Suprapubic skin (tissue), 4 donors: ENCODE data around the gene MPV17L. TPM values are rescaled to one million over a fixed set of nuclear protein-coding genes. Genes with fewer than 3 reads are reported as not detected.
"Not testable (repeated sequence)": the region's sequence is repeated elsewhere in the genome, so short reads cannot be mapped to it uniquely, and the experiment has no call there.

Experiments used
- DNase-seq, 2 donors: peaks; one replicate each; pipeline ENCODE4 v3.0.0-alpha.2; 2019; ENCODE audit warnings: low spot score in 2 of 2
- H3K27ac ChIP-seq: fragments of 200-600 bp; sonication (generic); one replicate; pipeline ENCODE4 v1.5.1; 2019
- H3K27me3 ChIP-seq: fragments of 200-600 bp; sonication (generic); one replicate; pipeline ENCODE4 v1.5.1; 2019
- H3K36me3 ChIP-seq: fragments of 200-600 bp; sonication (generic); one replicate; pipeline ENCODE4 v1.5.1; 2019
- H3K4me1 ChIP-seq: fragments of 200-600 bp; sonication (generic); one replicate; pipeline ENCODE4 v1.5.1; 2019
- H3K4me3 ChIP-seq: fragments of 200-600 bp; sonication (generic); one replicate; pipeline ENCODE4 v1.5.1; 2019; ENCODE audit warnings: mild to moderate bottlenecking
- H3K9me3 ChIP-seq: fragments of 200-600 bp; sonication (generic); one replicate; pipeline ENCODE4 v1.5.1; 2019
- EP300 ChIP-seq: sonication (generic); formaldehyde crosslinking; IDR thresholded peaks from one replicate; pipeline ENCODE4 v1.6.1; 2017; ENCODE audit warnings: antibody characterized with exemption
- POLR2A ChIP-seq, 2 donors: fragments of 450-650 bp; IDR thresholded peaks; one replicate each; pipeline ENCODE4 v1.6.1; 2017; ENCODE audit warnings: antibody characterized with exemption in 2 of 2, mild to moderate bottlenecking in 2 of 2, moderate library complexity in 2 of 2
- POLR2AphosphoS5 ChIP-seq, 3 donors: sonication (generic); formaldehyde crosslinking; IDR thresholded peaks; one replicate each; pipeline ENCODE4 v1.6.1; 2017; ENCODE audit warnings: antibody characterized with exemption in 3 of 3
- WGBS: methylation state at CpG from one replicate; pipeline ENCODE4 v1.1.5; 2018; 5-methylcytosine and 5-hydroxymethylcytosine counted together
- total RNA-seq, 4 donors: library from RNA; depleted of rRNA; stranded (reverse); fragments of >200 nt; gene quantifications; one replicate each; pipeline ENCODE4 v1.1.0, GENCODE V29; 2016
- TF ChIP-seq, protein P1 (sequence below), 2 donors: fragments of 200-600 bp in 1 of 2; fragments of 450-650 bp in 1 of 2; sonication (generic) in 1 of 2; IDR thresholded peaks; one replicate each; pipeline ENCODE4 v1.5.1; 2016 to 2019; ENCODE audit warnings: antibody characterized with exemption in 2 of 2, mild to moderate bottlenecking in 1 of 2, moderate library complexity in 1 of 2

The MPV17L gene
- total RNA-seq, 4 donors from 2014 or later = 3.9 to 15.8 (median 11.0) TPM

DNA sequence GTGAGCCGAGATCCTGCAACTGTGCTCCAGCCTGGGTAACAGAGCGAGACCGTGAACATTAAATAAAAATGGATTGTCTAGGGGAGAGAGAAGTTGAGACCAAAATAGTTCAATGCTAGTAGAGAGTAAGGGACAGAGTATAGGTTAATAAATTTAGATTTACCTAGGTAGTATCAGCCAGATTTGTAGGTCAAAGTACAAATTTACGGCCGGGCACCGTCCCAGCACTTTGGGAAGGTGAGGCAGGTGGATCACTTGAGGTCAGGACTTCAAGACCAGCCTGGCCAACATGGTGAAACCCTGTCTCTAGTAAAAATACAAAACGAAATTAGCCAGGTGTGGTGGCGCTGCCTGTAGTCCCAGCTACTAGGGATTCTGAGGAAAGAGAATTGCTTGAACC lies 26.7 kb downstream of the MPV17L start:
- H3K4me3 ChIP-seq = no peak overlapping the region
- no peaks in the 10 kb centered on the region for H3K9me3 ChIP-seq
- no peak overlapping the region for H3K27ac ChIP-seq
- 89% methylated on average over 8 of the region's 8 CpGs for WGBS
- no peak for DNase-seq
- H3K4me1 ChIP-seq = no peaks in the 10 kb centered on the region
- H3K36me3 ChIP-seq = no peaks in the 10 kb centered on the region
- no peak for TF ChIP-seq EP300
- H3K27me3 ChIP-seq = no peaks in the 10 kb centered on the region

DNA sequence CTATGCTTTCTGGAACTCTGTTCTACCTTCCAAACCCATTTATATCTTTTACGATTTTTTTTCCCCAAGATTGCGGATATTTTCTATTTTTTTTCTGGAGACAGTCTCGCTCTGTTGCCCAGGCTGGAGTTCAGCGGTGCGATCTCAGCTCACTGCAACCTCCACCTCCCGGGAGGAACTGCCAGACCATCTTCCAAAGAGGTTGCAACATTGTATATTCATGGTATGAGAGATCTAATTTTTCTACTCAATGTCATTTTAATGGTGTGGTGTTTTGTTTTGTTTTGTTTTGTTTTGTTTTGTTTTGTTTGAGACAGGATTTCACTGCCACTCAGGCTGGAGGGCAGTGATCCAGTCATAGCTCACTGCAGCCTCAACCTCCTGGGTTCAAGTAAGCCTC lies 30.3 kb downstream of the MPV17L start:
- DNase-seq = no peak
- Histone ChIP-seq H3K27me3 (no peaks in the 10 kb centered on the region), H3K36me3 (no peaks in the 10 kb centered on the region), H3K9me3 (no peaks in the 10 kb centered on the region), H3K4me1 (peaks cover 6% of the 10 kb centered on the region), H3K27ac (no peak overlapping the region), H3K4me3 (no peak overlapping the region)
- 91% methylated on average over 6 of the region's 6 CpGs for WGBS
- TF ChIP-seq POLR2AphosphoS5 (IDR thresholded peaks at IDR 0.05) (no peak), POLR2A (IDR thresholded peaks at IDR 0.05) (no peak), EP300 (no peak)
- TF ChIP-seq, protein P1, sequence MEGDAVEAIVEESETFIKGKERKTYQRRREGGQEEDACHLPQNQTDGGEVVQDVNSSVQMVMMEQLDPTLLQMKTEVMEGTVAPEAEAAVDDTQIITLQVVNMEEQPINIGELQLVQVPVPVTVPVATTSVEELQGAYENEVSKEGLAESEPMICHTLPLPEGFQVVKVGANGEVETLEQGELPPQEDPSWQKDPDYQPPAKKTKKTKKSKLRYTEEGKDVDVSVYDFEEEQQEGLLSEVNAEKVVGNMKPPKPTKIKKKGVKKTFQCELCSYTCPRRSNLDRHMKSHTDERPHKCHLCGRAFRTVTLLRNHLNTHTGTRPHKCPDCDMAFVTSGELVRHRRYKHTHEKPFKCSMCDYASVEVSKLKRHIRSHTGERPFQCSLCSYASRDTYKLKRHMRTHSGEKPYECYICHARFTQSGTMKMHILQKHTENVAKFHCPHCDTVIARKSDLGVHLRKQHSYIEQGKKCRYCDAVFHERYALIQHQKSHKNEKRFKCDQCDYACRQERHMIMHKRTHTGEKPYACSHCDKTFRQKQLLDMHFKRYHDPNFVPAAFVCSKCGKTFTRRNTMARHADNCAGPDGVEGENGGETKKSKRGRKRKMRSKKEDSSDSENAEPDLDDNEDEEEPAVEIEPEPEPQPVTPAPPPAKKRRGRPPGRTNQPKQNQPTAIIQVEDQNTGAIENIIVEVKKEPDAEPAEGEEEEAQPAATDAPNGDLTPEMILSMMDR (IDR thresholded peaks at IDR 0.05) = no peak

DNA sequence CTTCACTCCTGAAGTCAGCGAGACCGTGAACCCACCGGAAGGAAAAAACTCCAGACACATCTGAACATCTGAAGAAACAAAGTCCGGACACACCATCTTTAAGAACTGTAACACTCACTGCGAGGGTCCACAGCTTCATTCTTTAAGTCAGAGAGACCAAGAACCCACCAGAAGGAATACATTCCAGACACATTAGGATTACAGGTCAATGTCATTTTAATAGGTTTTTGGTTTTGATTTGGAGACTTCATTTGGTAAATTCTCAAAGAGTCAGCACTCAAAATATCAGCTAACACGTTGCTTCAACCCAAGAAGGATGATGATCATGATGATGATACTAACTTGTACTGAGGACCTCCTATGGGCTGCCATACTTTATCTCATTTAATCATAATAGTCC lies 31.2 kb downstream of the MPV17L start:
- Histone ChIP-seq H3K27me3 (no peaks in the 10 kb centered on the region), H3K4me1 (peaks cover 6% of the 10 kb centered on the region), H3K4me3 (no peak overlapping the region), H3K27ac (no peak overlapping the region), H3K9me3 (no peaks in the 10 kb centered on the region), H3K36me3 (no peaks in the 10 kb centered on the region)
- DNase-seq = no peak
- TF ChIP-seq, protein P1 (IDR thresholded peaks at IDR 0.05) = no peak
- TF ChIP-seq EP300 (no peak), POLR2A (IDR thresholded peaks at IDR 0.05) (no peak)
- 71% methylated on average over 6 of the region's 6 CpGs for WGBS

DNA sequence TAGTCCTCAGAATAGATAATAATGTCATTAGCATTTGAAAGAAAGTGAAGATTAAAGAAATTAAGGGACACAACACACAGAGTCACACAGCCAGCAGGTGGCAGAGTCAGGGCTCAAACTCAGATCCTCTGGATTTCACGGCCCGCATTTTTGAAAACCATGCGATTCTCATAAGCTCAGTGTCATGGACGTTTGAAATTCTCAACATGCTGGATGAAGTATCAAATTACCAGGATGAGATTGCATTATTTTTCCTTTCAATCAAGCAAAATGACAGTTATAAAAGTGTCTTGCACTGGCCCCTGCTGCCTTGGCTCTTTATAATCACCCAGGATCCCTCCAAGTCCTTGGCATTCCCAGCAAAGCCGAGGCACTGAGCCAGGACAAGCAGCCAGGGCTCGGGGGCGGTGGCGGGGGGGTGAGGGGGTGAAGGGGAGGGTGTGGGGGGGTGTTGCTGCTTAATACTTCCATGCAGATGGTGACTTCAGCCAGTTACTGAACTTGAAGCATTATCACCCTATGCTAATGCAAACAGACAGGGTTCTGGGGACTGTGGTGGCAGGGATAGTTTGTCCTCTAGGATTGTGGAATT lies 32.2 kb downstream of the MPV17L start:
- WGBS = 7% methylated on average over 8 of the region's 8 CpGs

DNA sequence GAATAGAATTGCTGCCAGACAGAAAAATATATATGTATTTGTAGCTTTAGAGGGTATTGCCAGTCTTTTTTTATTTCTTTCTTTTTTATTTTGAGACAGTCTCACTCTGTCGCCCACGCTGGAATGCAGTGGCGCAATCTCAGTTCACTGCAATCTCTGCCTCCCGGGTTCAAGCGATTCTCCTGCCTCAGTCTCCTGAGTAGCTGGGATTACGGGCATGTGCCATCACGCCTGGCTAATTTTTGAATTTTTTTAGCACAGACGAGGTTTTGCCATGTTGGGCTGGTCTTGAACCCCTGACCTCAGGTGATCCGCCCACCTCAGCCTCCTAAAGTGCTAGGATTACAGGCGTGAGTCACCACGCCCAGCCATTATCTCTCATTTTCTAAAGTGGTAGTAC lies 35.3 kb downstream of the MPV17L start:
- not testable (repeated sequence) for H3K27me3 ChIP-seq, DNase-seq, H3K36me3 ChIP-seq, H3K9me3 ChIP-seq, H3K27ac ChIP-seq, H3K4me3 ChIP-seq
- H3K4me1 ChIP-seq = peaks cover 13% of the 10 kb centered on the region
- 76% methylated on average over 11 of the region's 11 CpGs for WGBS

More for the DNA sequence above, 32.2 kb downstream of the MPV17L start:
- peak; percentile 76 to 84 for DNase-seq
- no peaks in the 10 kb centered on the region for H3K9me3 ChIP-seq
- H3K4me1 ChIP-seq = peaks cover 6% of the 10 kb centered on the region
- peak overlapping the region; percentile 7 for H3K4me3 ChIP-seq
- TF ChIP-seq, protein P1 (IDR thresholded peaks at IDR 0.05) = peak; percentile 47 to 49
- no peak for TF ChIP-seq POLR2A (IDR thresholded peaks at IDR 0.05)
- no peaks in the 10 kb centered on the region for H3K36me3 ChIP-seq
- no peaks in the 10 kb centered on the region for H3K27me3 ChIP-seq
- H3K27ac ChIP-seq = peak overlapping the region; percentile 34

DNA sequence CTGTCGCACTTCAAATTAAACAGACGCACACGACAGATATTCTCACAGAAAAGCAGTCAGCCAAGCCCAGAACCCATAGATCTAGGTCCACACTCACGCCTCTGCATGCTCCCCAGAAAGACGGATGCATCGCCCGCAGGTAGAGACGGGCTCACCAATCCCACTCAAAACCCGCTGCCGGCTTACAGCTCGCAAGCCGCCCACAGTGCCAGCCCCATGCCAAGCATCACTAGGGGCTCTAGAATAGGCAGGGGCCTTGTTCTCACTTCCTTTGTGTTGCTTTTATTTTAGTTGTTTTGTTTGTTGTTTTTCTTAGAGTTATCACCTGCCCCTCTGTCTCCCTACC lies 38.5 kb downstream of the MPV17L start:
- Histone ChIP-seq H3K27me3 (peaks cover 3% of the 10 kb centered on the region), H3K9me3 (no peaks in the 10 kb centered on the region), H3K4me1 (peaks cover 7% of the 10 kb centered on the region), H3K36me3 (no peaks in the 10 kb centered on the region), H3K4me3 (peak overlapping the region; percentile 64), H3K27ac (no peak overlapping the region)
- TF ChIP-seq, protein P1 (IDR thresholded peaks at IDR 0.05) = no peak
- TF ChIP-seq POLR2A (IDR thresholded peaks at IDR 0.05) (no peak), EP300 (no peak), POLR2AphosphoS5 (IDR thresholded peaks at IDR 0.05) (no peak)
- 41% methylated on average over 12 of the region's 12 CpGs for WGBS
- no peak for DNase-seq
